ENCODE measurements around the gene KRTAP5-1.
"Not testable (repeated sequence)": the region's sequence is repeated elsewhere in the genome, so short reads cannot be mapped to it uniquely, and the experiment has no call there.

The KRTAP5-1 gene

GRCh38 chr11:1604711-1605110 lies 19.6 kb upstream of the KRTAP5-1 start:
- DNase-seq (ENCODE audit: extremely low read depth, low read depth), result no peak
- no peak for TF ChIP-seq CTCF (IDR thresholded peaks at IDR 0.05; ENCODE audit: low read depth, low read length)

DNA sequence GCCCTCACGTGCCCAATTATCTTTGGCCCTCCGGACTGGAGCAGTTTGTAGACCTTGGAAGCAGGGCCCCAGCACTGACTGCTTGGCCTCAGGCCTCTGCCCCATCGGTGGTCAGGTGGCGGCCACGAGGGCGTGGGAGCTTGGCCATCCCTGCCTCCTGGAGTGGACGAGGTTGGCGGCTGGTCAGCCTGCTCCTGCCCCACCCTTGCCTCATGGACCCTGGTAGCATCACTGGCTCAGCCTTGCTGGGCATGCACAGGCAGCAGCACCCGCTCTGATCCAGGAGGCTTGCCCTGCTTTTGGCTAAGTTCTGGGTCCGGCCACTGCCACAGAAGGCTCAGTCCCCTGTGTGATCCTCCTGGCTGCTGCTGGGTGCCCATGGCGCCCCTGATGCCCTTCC lies 19.1 kb upstream of the KRTAP5-1 start:
- no peak for TF ChIP-seq CTCF (IDR thresholded peaks at IDR 0.05; ENCODE audit: low read depth, low read length)
- DNase-seq (ENCODE audit: extremely low read depth, low read depth), result no peak

GRCh38 chr11:1603629-1604028 lies 18.5 kb upstream of the KRTAP5-1 start:
- no peak for DNase-seq (ENCODE audit: extremely low read depth, low read depth)
- no peak for TF ChIP-seq CTCF (IDR thresholded peaks at IDR 0.05; ENCODE audit: low read depth, low read length)

DNA sequence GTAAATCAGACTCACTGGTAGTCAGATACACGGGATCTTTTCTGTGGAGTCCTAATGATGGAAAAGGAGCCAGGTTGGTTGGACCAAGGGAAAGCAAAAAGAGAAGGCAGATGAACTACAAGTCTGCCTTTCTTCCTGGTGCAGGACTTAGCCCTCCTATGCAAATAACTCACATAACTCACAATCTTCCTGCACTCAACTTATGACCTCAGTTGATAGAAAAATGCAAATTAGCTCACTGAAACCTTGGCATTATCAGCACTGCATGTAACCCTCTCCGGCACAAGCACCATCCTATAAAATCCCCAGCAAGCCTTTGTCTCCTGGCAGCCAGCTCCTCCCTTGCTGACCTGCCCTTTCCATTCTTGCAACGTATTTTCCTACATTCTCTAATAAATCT lies 16.6 kb upstream of the KRTAP5-1 start:
- DNase-seq (ENCODE audit: extremely low read depth, low read depth), result not testable (repeated sequence)

DNA sequence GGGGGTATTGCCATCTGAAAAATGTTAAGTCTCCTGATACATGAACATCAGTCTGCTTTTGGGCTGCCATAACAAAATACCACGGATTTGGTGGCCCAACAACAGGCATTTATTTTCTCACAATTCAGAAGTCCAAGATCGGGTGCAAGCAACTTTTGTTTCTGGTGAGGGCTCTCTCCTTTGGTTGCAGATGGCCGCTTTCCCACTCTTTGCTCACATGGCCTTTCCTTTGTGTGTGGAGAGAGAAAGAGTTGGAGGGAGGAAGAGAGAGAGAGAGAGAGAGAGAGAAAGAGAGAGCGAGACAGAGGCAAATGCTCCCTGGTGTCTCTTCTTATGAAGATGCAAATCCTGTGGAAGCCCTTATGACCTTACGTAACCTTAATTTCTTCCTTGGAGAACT lies 15.5 kb upstream of the KRTAP5-1 start:
- DNase-seq (ENCODE audit: extremely low read depth, low read depth), result no peak
- no peak for TF ChIP-seq CTCF (IDR thresholded peaks at IDR 0.05; ENCODE audit: low read depth, low read length)

- no peak for DNase-seq (ENCODE audit: extremely low read depth, low read depth)
- TF ChIP-seq CTCF (IDR thresholded peaks at IDR 0.05; ENCODE audit: low read depth, low read length), result no peak
Measured at GRCh38 chr11:1598816-1599215, 13.7 kb upstream of the KRTAP5-1 start.

GRCh38 chr11:1598406-1598805 lies 13.3 kb upstream of the KRTAP5-1 start:
- not testable (repeated sequence) for DNase-seq (ENCODE audit: extremely low read depth, low read depth)

DNA sequence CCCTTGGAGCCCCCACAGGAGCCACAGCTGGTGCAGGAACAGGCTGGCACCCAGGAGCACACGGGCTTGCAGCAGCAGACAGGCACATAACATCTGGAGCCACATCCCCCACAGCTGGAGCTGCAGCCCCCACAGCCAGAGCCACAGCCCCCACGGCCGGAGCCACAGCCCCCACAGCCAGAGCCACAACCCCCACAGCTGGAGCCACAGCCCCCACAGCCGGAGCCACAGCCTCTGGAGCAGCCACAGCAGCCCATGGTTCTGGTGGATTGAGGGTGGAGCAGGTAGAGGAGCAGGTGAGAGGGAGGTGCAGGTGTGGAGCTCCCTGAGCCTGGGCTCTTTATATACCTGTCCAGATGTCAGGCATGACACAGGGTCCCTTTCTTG lies 12.9 kb upstream of the KRTAP5-1 start, which contains the start of gene KRTAP5-2:
TSS of gene KRTAP5-2 (minus strand) at position 301 of the 387 bp plus-strand sequence. CDS start at position 257, 44 bp downstream.
- no peak for TF ChIP-seq CTCF (IDR thresholded peaks at IDR 0.05; ENCODE audit: low read depth, low read length)
- no peak for DNase-seq (ENCODE audit: extremely low read depth, low read depth)
